HepG2 (cell line): ENCODE measurements around the gene SNAPC4. TPM values are rescaled to one million over a fixed set of nuclear protein-coding genes. Genes with fewer than 3 reads are reported as not detected.

Experiments
- GATAD2A ChIP-seq: IDR thresholded peaks from 2 replicates; pipeline ENCODE4 v1.6.1; 2016
- IKZF4 ChIP-seq: sonication (generic); formaldehyde crosslinking; IDR thresholded peaks from 2 replicates; pipeline ENCODE4 v1.5.1; 2020; ENCODE audit warnings: borderline replicate concordance, mild to moderate bottlenecking, low read depth, missing genetic modification reagents; ENCODE audit errors: not compliant biosample characterization
- KDM3A ChIP-seq: IDR thresholded peaks from 2 replicates; pipeline ENCODE4 v1.6.1; 2018; ENCODE audit warnings: low read depth, missing compliant biosample characterization
- KDM4B ChIP-seq: sonication (generic); formaldehyde crosslinking; IDR thresholded peaks from 2 replicates; pipeline ENCODE4 v1.4.0; 2020; ENCODE audit warnings: missing genetic modification reagents
- MXD4 ChIP-seq: IDR thresholded peaks from 2 replicates; pipeline ENCODE4 v1.6.1; 2016; ENCODE audit warnings: mild to moderate bottlenecking, missing biosample characterization, missing genetic modification reagents
- TCF7L2 ChIP-seq: IDR thresholded peaks from 2 replicates; pipeline ENCODE4 v1.6.1; 2011; ENCODE audit warnings: mild to moderate bottlenecking, low read depth, low read length, moderate library complexity
- ZMAT3 ChIP-seq: sonication (generic); formaldehyde crosslinking; conservative IDR thresholded peaks from 2 replicates; pipeline ENCODE4 v1.7.0; 2021; ENCODE audit warnings: missing genetic modification reagents
- ZMYM2 ChIP-seq: sonication (generic); formaldehyde crosslinking; IDR thresholded peaks from 2 replicates; pipeline ENCODE4 v1.8.0; 2022; ENCODE audit warnings: mild to moderate bottlenecking, missing genetic modification reagents
- ZNF260 ChIP-seq: sonication (generic); formaldehyde crosslinking; IDR thresholded peaks from 2 replicates; pipeline ENCODE4 v1.4.0; 2020; ENCODE audit warnings: missing genetic modification reagents, low read depth, mild to moderate bottlenecking, borderline replicate concordance
- ZNF292 ChIP-seq: sonication (generic); formaldehyde crosslinking; IDR thresholded peaks from 2 replicates; pipeline ENCODE4 v1.8.1; 2022; ENCODE audit warnings: mild to moderate bottlenecking, low read depth, missing genetic modification reagents, borderline replicate concordance
- polyA plus RNA-seq, 8 experiments: library from polyadenylated mRNA; depleted of rRNA in 3 of 8; stranded (reverse) in 7 of 8; unstranded in 1 of 8; fragments of >200 nt; fragmentation: Illumina TruSeq in 4 of 8; extraction: Trizol in 4 of 8; gene quantifications; 2 replicates each; pipeline versions ENCODE4 v1.2.1 to v1.2.3, GENCODE V29; 2011 to 2016; ENCODE audit warnings: low read depth in 4 of 8, missing spikeins in 1 of 8, mixed read lengths in 1 of 8; ENCODE audit not compliant: insufficient read depth in 1 of 8
- total RNA-seq, 5 experiments: library from RNA; depleted of rRNA; stranded (reverse); fragments of >200 nt; fragmentation: Illumina TruSeq; extraction: Trizol; gene quantifications; 2 replicates each; pipeline ENCODE4 v1.2.3, GENCODE V29; 2016; ENCODE audit warnings: low read depth in 1 of 5
- TF ChIP-seq, protein P1 (sequence below): sonication (generic); formaldehyde crosslinking; IDR thresholded peaks from 2 replicates; pipeline ENCODE4 v1.4.0; 2020; ENCODE audit warnings: missing genetic modification reagents
- TF ChIP-seq, protein P2 (sequence below): sonication (generic); formaldehyde crosslinking; IDR thresholded peaks from 2 replicates; pipeline ENCODE4 v1.8.1; 2023; ENCODE audit warnings: mild to moderate bottlenecking, missing genetic modification reagents
- TF ChIP-seq, protein P3 (sequence below): sonication (generic); formaldehyde crosslinking; IDR thresholded peaks from 2 replicates; pipeline ENCODE4 v1.4.0; 2020; ENCODE audit warnings: missing genetic modification reagents
- TF ChIP-seq, protein P4 (sequence below): sonication (generic); formaldehyde crosslinking; IDR thresholded peaks from 2 replicates; pipeline ENCODE4 v1.5.1; 2020; ENCODE audit warnings: mild to moderate bottlenecking, missing genetic modification reagents, borderline replicate concordance
- TF ChIP-seq, protein P5 (sequence below): sonication (generic); formaldehyde crosslinking; IDR thresholded peaks from 2 replicates; pipeline ENCODE4 v1.4.0; 2020; ENCODE audit warnings: mild to moderate bottlenecking, missing genetic modification reagents

SNAPC4 gene
- total and polyA plus RNA-seq, 2 of the 13 experiments (the other 11 are each of a cell fraction or from before 2014, with no cell fraction given) = 2.0 to 6.0 TPM

DNA sequence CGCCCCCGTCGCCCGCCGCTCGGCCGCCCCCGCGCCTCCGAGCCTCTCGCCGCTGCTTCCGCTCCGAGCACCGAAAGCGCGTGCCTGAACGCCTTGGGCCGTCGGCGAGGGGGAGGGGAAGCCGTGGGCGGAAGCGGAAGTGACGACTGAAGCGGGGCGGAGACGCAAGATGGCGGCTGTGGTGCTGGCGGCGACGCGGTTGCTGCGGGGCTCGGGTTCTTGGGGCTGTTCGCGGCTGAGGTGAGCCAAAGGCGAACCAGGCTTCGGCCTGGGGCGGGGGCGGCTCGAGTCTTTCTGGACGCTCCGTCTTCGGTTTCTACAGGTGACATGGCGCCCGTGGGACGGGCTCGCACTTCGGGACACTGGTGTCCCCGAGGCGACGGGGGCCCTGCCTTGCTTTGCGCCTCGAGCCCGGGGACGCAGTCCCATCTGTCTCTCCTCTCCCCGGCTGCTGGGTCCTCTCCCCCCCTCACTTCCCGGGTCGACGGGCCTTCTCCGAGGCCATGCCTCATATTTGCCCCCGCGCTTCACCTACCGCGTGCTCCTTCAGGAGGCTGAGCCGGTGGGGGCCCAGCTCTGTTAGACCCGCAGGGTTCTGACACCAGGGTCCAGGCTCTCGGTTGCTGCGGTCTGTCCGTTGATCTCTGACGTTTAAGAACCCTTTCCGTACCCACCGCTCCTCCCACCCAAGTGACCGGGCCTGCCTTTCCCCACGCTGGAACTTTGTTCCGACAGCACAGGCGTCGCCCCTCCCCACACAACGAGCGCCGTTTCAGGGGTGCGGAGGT lies 10.7 kb upstream of the SNAPC4 start, which contains the start of the genes ENTR1 and PMPCA (continued):
- TF ChIP-seq, protein P1, sequence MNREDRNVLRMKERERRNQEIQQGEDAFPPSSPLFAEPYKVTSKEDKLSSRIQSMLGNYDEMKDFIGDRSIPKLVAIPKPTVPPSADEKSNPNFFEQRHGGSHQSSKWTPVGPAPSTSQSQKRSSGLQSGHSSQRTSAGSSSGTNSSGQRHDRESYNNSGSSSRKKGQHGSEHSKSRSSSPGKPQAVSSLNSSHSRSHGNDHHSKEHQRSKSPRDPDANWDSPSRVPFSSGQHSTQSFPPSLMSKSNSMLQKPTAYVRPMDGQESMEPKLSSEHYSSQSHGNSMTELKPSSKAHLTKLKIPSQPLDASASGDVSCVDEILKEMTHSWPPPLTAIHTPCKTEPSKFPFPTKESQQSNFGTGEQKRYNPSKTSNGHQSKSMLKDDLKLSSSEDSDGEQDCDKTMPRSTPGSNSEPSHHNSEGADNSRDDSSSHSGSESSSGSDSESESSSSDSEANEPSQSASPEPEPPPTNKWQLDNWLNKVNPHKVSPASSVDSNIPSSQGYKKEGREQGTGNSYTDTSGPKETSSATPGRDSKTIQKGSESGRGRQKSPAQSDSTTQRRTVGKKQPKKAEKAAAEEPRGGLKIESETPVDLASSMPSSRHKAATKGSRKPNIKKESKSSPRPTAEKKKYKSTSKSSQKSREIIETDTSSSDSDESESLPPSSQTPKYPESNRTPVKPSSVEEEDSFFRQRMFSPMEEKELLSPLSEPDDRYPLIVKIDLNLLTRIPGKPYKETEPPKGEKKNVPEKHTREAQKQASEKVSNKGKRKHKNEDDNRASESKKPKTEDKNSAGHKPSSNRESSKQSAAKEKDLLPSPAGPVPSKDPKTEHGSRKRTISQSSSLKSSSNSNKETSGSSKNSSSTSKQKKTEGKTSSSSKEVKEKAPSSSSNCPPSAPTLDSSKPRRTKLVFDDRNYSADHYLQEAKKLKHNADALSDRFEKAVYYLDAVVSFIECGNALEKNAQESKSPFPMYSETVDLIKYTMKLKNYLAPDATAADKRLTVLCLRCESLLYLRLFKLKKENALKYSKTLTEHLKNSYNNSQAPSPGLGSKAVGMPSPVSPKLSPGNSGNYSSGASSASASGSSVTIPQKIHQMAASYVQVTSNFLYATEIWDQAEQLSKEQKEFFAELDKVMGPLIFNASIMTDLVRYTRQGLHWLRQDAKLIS = no peak
- TF ChIP-seq KDM3A (CRISPR knock-in tag) (peak; percentile 75; the same call in 1 of the 2 replicates), ZNF260 (CRISPR knock-in tag) (no peak), KDM4B (CRISPR knock-in tag) (peak; percentile 81; the same call in 1 of the 2 replicates), MXD4 (CRISPR knock-in tag) (peak; percentile 77; the same call in 1 of the 2 replicates), TCF7L2 (no peak), ZNF292 (CRISPR knock-in tag) (no peak), ZMYM2 (CRISPR knock-in tag) (no peak), GATAD2A (peak; percentile 37; the same call in 1 of the 2 replicates), ZMAT3 (CRISPR knock-in tag) (no peak), IKZF4 (CRISPR knock-in tag) (peak; percentile 81)
- TF ChIP-seq, protein P2, sequence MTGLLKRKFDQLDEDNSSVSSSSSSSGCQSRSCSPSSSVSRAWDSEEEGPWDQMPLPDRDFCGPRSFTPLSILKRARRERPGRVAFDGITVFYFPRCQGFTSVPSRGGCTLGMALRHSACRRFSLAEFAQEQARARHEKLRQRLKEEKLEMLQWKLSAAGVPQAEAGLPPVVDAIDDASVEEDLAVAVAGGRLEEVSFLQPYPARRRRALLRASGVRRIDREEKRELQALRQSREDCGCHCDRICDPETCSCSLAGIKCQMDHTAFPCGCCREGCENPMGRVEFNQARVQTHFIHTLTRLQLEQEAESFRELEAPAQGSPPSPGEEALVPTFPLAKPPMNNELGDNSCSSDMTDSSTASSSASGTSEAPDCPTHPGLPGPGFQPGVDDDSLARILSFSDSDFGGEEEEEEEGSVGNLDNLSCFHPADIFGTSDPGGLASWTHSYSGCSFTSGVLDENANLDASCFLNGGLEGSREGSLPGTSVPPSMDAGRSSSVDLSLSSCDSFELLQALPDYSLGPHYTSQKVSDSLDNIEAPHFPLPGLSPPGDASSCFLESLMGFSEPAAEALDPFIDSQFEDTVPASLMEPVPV = no peak
- TF ChIP-seq, protein P3, sequence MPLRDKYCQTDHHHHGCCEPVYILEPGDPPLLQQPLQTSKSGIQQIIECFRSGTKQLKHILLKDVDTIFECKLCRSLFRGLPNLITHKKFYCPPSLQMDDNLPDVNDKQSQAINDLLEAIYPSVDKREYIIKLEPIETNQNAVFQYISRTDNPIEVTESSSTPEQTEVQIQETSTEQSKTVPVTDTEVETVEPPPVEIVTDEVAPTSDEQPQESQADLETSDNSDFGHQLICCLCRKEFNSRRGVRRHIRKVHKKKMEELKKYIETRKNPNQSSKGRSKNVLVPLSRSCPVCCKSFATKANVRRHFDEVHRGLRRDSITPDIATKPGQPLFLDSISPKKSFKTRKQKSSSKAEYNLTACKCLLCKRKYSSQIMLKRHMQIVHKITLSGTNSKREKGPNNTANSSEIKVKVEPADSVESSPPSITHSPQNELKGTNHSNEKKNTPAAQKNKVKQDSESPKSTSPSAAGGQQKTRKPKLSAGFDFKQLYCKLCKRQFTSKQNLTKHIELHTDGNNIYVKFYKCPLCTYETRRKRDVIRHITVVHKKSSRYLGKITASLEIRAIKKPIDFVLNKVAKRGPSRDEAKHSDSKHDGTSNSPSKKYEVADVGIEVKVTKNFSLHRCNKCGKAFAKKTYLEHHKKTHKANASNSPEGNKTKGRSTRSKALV (CRISPR knock-in tag) = no peak
- TF ChIP-seq, protein P4, sequence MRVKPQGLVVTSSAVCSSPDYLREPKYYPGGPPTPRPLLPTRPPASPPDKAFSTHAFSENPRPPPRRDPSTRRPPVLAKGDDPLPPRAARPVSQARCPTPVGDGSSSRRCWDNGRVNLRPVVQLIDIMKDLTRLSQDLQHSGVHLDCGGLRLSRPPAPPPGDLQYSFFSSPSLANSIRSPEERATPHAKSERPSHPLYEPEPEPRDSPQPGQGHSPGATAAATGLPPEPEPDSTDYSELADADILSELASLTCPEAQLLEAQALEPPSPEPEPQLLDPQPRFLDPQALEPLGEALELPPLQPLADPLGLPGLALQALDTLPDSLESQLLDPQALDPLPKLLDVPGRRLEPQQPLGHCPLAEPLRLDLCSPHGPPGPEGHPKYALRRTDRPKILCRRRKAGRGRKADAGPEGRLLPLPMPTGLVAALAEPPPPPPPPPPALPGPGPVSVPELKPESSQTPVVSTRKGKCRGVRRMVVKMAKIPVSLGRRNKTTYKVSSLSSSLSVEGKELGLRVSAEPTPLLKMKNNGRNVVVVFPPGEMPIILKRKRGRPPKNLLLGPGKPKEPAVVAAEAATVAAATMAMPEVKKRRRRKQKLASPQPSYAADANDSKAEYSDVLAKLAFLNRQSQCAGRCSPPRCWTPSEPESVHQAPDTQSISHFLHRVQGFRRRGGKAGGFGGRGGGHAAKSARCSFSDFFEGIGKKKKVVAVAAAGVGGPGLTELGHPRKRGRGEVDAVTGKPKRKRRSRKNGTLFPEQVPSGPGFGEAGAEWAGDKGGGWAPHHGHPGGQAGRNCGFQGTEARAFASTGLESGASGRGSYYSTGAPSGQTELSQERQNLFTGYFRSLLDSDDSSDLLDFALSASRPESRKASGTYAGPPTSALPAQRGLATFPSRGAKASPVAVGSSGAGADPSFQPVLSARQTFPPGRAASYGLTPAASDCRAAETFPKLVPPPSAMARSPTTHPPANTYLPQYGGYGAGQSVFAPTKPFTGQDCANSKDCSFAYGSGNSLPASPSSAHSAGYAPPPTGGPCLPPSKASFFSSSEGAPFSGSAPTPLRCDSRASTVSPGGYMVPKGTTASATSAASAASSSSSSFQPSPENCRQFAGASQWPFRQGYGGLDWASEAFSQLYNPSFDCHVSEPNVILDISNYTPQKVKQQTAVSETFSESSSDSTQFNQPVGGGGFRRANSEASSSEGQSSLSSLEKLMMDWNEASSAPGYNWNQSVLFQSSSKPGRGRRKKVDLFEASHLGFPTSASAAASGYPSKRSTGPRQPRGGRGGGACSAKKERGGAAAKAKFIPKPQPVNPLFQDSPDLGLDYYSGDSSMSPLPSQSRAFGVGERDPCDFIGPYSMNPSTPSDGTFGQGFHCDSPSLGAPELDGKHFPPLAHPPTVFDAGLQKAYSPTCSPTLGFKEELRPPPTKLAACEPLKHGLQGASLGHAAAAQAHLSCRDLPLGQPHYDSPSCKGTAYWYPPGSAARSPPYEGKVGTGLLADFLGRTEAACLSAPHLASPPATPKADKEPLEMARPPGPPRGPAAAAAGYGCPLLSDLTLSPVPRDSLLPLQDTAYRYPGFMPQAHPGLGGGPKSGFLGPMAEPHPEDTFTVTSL (CRISPR knock-in tag) = no peak
- TF ChIP-seq, protein P5, sequence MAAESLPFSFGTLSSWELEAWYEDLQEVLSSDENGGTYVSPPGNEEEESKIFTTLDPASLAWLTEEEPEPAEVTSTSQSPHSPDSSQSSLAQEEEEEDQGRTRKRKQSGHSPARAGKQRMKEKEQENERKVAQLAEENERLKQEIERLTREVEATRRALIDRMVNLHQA (CRISPR knock-in tag) = no peak
